ENCODE data around the gene SCGB1A1. TPM values are rescaled to one million over a fixed set of nuclear protein-coding genes. Genes with fewer than 3 reads are reported as not detected.
A peak's percentile ranks its signal among the peaks of the same experiment; 100 is the strongest.

SCGB1A1 gene
- total RNA-seq, 2 experiments from 2014 or later: not detected

GRCh38 chr11:62411524-62411923 is 7.3 kb upstream of the SCGB1A1 start:
- Mint-ChIP-seq H3K4me3 (no peak overlapping the region), H3K36me3 (no peaks in the 10 kb centered on the region), H3K4me1 (ENCODE audit: low read depth) (no peaks in the 10 kb centered on the region), H3K27ac (no peak overlapping the region), H3K27me3 (no peaks in the 10 kb centered on the region), H3K9me3 (no peaks in the 10 kb centered on the region)
- ChIA-PET CTCF (interaction anchor here (0.7 to 2.0 kb wide), 5 partner anchors 12 to 71 kb away, joined by 3 to 7 read pairs (median 3); no protein-coding TSS in a partner anchor), POLR2A (no interaction called here)
- intact Hi-C loops (cut with micrococcal nuclease): no loop called here
- DNase-seq: no peak

GRCh38 chr11:62413060-62413696 is 5.7 kb upstream of the SCGB1A1 start:
- Mint-ChIP-seq H3K27ac (no peak overlapping the region), H3K36me3 (no peaks in the 10 kb centered on the region), H3K9me3 (no peaks in the 10 kb centered on the region), H3K27me3 (no peaks in the 10 kb centered on the region), H3K4me1 (ENCODE audit: low read depth) (no peaks in the 10 kb centered on the region), H3K4me3 (no peak overlapping the region)
- ChIA-PET CTCF (interaction anchor here (0.9 kb wide), 1 partner anchor 84 kb away, joined by 3 read pairs; no protein-coding TSS in a partner anchor), POLR2A (interaction anchor here (0.6 kb wide), 1 partner anchor 49 kb away, joined by 3 read pairs; no protein-coding TSS in a partner anchor)
- intact Hi-C loops (cut with micrococcal nuclease): no loop called here
- DNase-seq: no peak

DNA sequence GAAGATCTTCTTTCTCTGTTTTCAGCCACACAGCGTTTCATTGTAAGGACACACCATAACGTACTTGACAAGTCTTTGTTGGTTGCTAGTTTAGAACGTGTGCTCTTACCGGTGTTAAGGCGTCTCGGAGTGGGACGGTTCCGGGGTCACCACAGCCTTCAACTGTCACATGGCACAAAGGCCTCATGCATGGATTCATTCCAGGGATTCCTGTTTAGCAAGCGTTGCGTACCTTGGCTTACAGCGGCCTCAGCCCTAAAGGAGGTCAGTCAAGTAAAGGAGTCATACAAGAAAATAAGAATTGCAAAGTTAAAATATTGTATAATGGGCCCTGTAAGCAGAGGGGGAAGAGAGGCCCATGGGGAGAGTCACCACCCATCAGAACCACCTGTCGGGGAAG is 2.2 kb upstream of the SCGB1A1 start:
- H3K9me3 Mint-ChIP-seq: no peaks in the 10 kb centered on the region
- POLR2A ChIA-PET: interaction anchor here (0.6 kb wide), 1 partner anchor 91 kb away, joined by 3 read pairs; no protein-coding TSS in a partner anchor
- CTCF ChIA-PET: interaction anchor here (1.0 kb wide), 1 partner anchor 24 kb away, joined by 3 read pairs; no protein-coding TSS in a partner anchor

DNA sequence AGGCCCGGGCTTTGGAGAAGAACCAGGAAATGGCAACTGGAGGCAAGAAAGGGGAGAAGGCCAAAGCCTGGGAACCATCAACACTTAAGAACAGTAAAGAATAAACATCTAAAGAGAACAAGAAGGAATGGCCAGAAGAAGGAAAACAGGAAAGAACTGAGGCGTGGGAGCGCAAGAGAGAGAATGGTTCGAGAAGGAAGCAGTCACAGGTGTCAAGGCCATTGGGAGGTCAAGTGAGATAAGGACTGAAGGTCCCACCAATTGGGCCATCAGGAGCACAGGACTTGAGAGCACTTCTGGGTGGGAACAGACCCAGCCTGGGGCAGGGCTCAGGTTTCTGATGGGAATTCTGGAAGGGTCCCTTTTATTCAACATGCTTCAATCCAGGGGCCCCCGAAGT is 697 bp upstream of the SCGB1A1 start:
- H3K4me1 Mint-ChIP-seq (ENCODE audit: low read depth): no peaks in the 10 kb centered on the region
- H3K4me3 Mint-ChIP-seq: no peak overlapping the region
- no peaks in the 10 kb centered on the region for H3K36me3 Mint-ChIP-seq
- ChIA-PET POLR2A (no interaction called here), CTCF (interaction anchor here (1.5 kb wide), 1 partner anchor 125 kb away, joined by 5 read pairs; no protein-coding TSS in a partner anchor)
- no peaks in the 10 kb centered on the region for H3K9me3 Mint-ChIP-seq
- intact Hi-C loops (cut with micrococcal nuclease): no loop called here
- no peak overlapping the region for H3K27ac Mint-ChIP-seq
- DNase-seq: no peak
- H3K27me3 Mint-ChIP-seq: no peaks in the 10 kb centered on the region

More for the DNA sequence above, 2.2 kb upstream of the SCGB1A1 start:
- Mint-ChIP-seq H3K27ac (no peak overlapping the region), H3K4me1 (ENCODE audit: low read depth) (no peaks in the 10 kb centered on the region), H3K36me3 (no peaks in the 10 kb centered on the region), H3K27me3 (no peaks in the 10 kb centered on the region), H3K4me3 (no peak overlapping the region)
- DNase-seq: no peak
- intact Hi-C loops (cut with micrococcal nuclease): no loop called here

DNA sequence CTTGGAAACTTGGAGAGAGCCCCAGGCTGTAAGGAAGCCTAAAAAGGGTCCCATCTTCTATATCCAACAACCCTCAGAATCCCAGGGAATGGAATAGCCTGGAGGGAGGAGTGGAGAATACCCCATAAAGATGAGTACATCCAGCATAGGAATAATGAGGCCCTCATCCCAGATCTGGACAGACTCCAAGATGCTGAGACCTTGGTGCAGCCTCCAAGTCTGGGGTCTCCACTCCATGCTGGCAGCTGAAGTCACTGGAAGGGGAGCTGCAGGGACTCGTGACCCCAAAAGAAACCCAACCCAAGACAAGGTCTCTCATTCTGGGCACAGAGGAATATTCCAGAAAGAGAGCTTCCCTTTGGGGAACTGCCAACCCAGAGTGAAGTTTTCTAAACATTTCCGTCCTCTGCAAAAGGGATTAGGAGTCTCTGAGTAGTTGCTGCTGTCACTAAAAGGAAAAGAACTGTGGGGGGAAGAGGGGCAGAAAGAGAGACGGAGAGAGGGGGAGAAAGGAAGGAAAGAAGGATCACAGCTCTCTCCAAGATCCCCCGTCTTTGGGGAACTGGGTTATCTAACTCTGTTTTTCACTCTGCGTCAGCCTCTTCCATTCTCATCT is 589 bp downstream of the SCGB1A1 start:
- intact Hi-C loops (cut with micrococcal nuclease): no loop called here
- DNase-seq: no peak
- H3K9me3 Mint-ChIP-seq: no peaks in the 10 kb centered on the region
- H3K36me3 Mint-ChIP-seq: no peaks in the 10 kb centered on the region
- H3K27ac Mint-ChIP-seq: no peak overlapping the region
- peaks cover under 1% of the 10 kb centered on the region for H3K4me1 Mint-ChIP-seq (ENCODE audit: low read depth)
- ChIA-PET POLR2A (no interaction called here), CTCF (interaction anchor here (1.5 to 6.5 kb wide), 2 partner anchors 24 to 124 kb away, joined by 5 to 49 read pairs; no protein-coding TSS in a partner anchor)
- H3K4me3 Mint-ChIP-seq: no peak overlapping the region
- H3K27me3 Mint-ChIP-seq: no peaks in the 10 kb centered on the region

DNA sequence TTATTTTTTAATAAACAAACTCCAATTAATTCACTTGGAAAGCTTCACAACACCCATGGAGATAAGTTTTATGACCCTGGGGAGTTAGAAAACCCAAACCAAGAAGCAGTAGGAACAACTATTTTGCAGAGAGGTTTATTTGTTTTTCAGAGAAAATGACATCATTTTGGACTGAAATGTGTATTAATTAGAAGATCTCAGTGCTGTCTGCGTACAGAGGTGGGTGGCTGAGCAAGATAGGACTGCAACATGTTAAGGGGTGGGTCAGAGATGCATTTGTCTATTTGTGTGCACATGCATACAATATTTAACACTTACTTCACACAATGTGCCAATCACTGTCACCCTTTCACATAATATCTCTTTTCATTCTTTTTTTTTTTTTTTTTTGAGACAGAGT is 1.1 kb downstream of the SCGB1A1 start:
- no peaks in the 10 kb centered on the region for H3K9me3 Mint-ChIP-seq
- H3K4me3 Mint-ChIP-seq: no peak overlapping the region
- H3K27ac Mint-ChIP-seq: no peak overlapping the region
- H3K4me1 Mint-ChIP-seq (ENCODE audit: low read depth): peaks cover 4% of the 10 kb centered on the region
- POLR2A ChIA-PET: no interaction called here
- CTCF ChIA-PET: interaction anchor here (6.5 kb wide), 1 partner anchor 25 kb away, joined by 49 read pairs; no protein-coding TSS in a partner anchor
- DNase-seq: no peak
- intact Hi-C loops (cut with micrococcal nuclease): loop anchor here (10.0 kb wide), 1 partner anchor 255 kb away; the partner anchor contains the start of genes LBHD1, UBXN1 and UQCC3
- H3K27me3 Mint-ChIP-seq: no peaks in the 10 kb centered on the region
- H3K36me3 Mint-ChIP-seq: no peaks in the 10 kb centered on the region

- intact Hi-C loops (cut with micrococcal nuclease): loop anchor here (10.0 kb wide), 1 partner anchor 254 kb away; the partner anchor contains the start of genes LBHD1, UBXN1 and UQCC3
- no peaks in the 10 kb centered on the region for H3K9me3 Mint-ChIP-seq
- no peak for DNase-seq
- peaks cover 4% of the 10 kb centered on the region for H3K4me1 Mint-ChIP-seq (ENCODE audit: low read depth)
- H3K27me3 Mint-ChIP-seq: no peaks in the 10 kb centered on the region
- H3K4me3 Mint-ChIP-seq: no peak overlapping the region
- H3K27ac Mint-ChIP-seq: no peak overlapping the region
- H3K36me3 Mint-ChIP-seq: no peaks in the 10 kb centered on the region
- ChIA-PET CTCF (interaction anchor here (0.8 to 9.5 kb wide), 4 partner anchors 24 to 137 kb away, joined by 3 to 272 read pairs (median 26); partner anchors contain the start of gene AHNAK), POLR2A (no interaction called here)
These were observed 2.0 kb downstream of the SCGB1A1 start for GRCh38 chr11:62420882-62421281.

- no peak for DNase-seq
- intact Hi-C loops (cut with micrococcal nuclease): loop anchor here (10.0 kb wide), 1 partner anchor 253 kb away; the partner anchor contains the start of genes LBHD1, UBXN1 and UQCC3
- ChIA-PET POLR2A (no interaction called here), CTCF (interaction anchor here (0.8 to 9.5 kb wide), 6 partner anchors 22 to 169 kb away, joined by 3 to 272 read pairs (median 26); partner anchors contain the start of genes AHNAK and TUT1)
- Mint-ChIP-seq H3K9me3 (no peaks in the 10 kb centered on the region), H3K27me3 (no peaks in the 10 kb centered on the region), H3K27ac (no peak overlapping the region), H3K36me3 (no peaks in the 10 kb centered on the region), H3K4me1 (ENCODE audit: low read depth) (peaks cover 10% of the 10 kb centered on the region), H3K4me3 (no peak overlapping the region)
These were observed 3.2 kb downstream of the SCGB1A1 start for GRCh38 chr11:62421996-62422395.

GRCh38 chr11:62423012-62423411 is 4.2 kb downstream of the SCGB1A1 start:
- peaks cover 20% of the 10 kb centered on the region for H3K4me1 Mint-ChIP-seq (ENCODE audit: low read depth)
- ChIA-PET CTCF (interaction anchor here (1.2 to 9.5 kb wide), 6 partner anchors 21 to 168 kb away, joined by 3 to 272 read pairs (median 49); partner anchors contain the start of genes AHNAK and TUT1), POLR2A (no interaction called here)
- H3K4me3 Mint-ChIP-seq: no peak overlapping the region
- DNase-seq: no peak
- no peaks in the 10 kb centered on the region for H3K9me3 Mint-ChIP-seq
- no peaks in the 10 kb centered on the region for H3K27me3 Mint-ChIP-seq
- no peak overlapping the region for H3K27ac Mint-ChIP-seq
- H3K36me3 Mint-ChIP-seq: no peaks in the 10 kb centered on the region
- intact Hi-C loops (cut with micrococcal nuclease): loop anchor here (10.0 kb wide), 1 partner anchor 252 kb away; the partner anchor contains the start of genes LBHD1, UBXN1 and UQCC3

DNA sequence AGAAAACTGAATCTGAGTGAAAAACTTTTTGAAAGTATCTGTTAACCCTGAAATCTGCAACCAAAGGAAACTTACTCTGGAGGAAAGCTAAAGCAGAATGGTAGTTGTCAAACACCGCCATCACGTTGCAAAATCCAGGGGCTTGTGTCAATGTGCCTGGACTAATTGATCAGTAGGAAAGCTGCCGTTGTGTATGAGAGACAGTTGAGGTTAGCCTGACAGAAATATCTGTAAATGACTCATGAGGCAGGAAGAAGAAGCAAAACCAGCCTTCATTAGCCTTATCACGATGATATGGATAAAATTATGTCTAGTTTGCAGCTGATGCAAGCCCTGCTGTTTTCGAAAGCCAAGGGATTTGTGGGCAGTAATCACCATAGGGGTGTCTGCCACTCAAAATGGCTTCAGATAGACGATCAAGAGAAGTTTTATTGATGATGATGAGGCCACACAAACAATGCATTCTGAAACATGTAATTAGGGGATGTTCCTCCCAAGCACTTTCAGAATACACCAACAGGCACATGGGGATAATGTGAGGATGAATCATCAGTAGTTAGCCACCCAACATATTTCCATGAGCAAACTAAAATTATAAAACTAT is 8.9 kb downstream of the SCGB1A1 start:
- POLR2A ChIA-PET: interaction anchor here (1.1 to 2.3 kb wide), 6 partner anchors 115 to 237 kb away, joined by 3 to 8 read pairs (median 4); partner anchors contain the start of genes AHNAK, C11orf98 and CSKMT
- no peaks in the 10 kb centered on the region for H3K27me3 Mint-ChIP-seq
- no peaks in the 10 kb centered on the region for H3K36me3 Mint-ChIP-seq
- peaks cover 32% of the 10 kb centered on the region for H3K4me1 Mint-ChIP-seq (ENCODE audit: low read depth)
- no peaks in the 10 kb centered on the region for H3K9me3 Mint-ChIP-seq
- CTCF ChIA-PET: interaction anchor here (0.6 to 9.5 kb wide), 6 partner anchors 33 to 454 kb away, joined by 3 to 272 read pairs (median 8); partner anchors contain the start of genes AHNAK and SLC3A2
- peak overlapping the region; percentile 79 for H3K27ac Mint-ChIP-seq
- H3K4me3 Mint-ChIP-seq: peak overlapping the region; percentile 27
- intact Hi-C loops (cut with micrococcal nuclease): loop anchor here (1.0 to 10.0 kb wide), 3 partner anchors 116 to 247 kb away; partner anchors contain the start of genes LBHD1, UBXN1 and UQCC3
- peak; percentile 39 for DNase-seq

- POLR2A ChIA-PET: interaction anchor here (0.6 to 1.2 kb wide), 2 partner anchors 127 to 236 kb away, joined by 3 to 6 read pairs; partner anchors contain the start of genes C11orf98 and CSKMT
- H3K27ac Mint-ChIP-seq: no peak overlapping the region
- H3K27me3 Mint-ChIP-seq: no peaks in the 10 kb centered on the region
- no peak overlapping the region for H3K4me3 Mint-ChIP-seq
- no peaks in the 10 kb centered on the region for H3K36me3 Mint-ChIP-seq
- no peaks in the 10 kb centered on the region for H3K9me3 Mint-ChIP-seq
- DNase-seq: no peak
- CTCF ChIA-PET: interaction anchor here (2.0 to 9.5 kb wide), 4 partner anchors 35 to 452 kb away, joined by 5 to 272 read pairs (median 86); partner anchors contain the start of genes AHNAK and SLC3A2
- intact Hi-C loops (cut with micrococcal nuclease): loop anchor here (10.0 kb wide), 1 partner anchor 246 kb away; the partner anchor contains the start of genes LBHD1, UBXN1 and UQCC3
- H3K4me1 Mint-ChIP-seq (ENCODE audit: low read depth): peaks cover 32% of the 10 kb centered on the region
These were observed 10.2 kb downstream of the SCGB1A1 start for GRCh38 chr11:62428871-62429560.

All from activated CD4-positive, alpha-beta memory T cell treated with anti-CD3 and anti-CD28 coated beads for 36 hours (primary cell).